Measurements from ENCODE around the gene ZNF839. TPM values are rescaled to one million over a fixed set of nuclear protein-coding genes. Genes with fewer than 3 reads are reported as not detected.

Gene ZNF839
- total RNA-seq, 1 experiment from 2014 or later, result 10.8 TPM

DNA sequence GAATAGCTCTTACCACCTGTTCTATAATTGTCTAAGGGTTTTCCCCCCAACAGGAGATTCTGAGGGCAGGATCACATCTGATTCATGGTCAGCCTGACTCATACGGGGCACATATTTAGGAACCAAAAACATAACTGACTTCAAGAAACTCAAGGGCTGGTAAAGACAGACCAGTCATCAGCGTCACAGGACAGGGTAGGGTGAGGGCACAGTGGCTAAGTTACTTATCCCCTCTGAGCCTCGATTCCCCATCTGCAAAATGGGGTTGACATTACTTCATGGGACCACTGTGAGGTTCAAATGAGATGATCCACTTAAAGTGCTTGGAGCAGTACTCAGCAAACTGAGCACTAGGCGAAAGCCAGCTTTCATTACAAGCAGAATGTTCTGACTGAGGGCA is 42.5 kb downstream of the ZNF839 start:
- no peaks in the 10 kb centered on the region for H3K9me3 ChIP-seq (ENCODE audit: control insufficient read depth, insufficient read depth, low read depth, low read length)
- no peaks in the 10 kb centered on the region for H3K27me3 ChIP-seq (ENCODE audit: control insufficient read depth, insufficient read depth, low read length)
- no peak for TF ChIP-seq POLR2AphosphoS5 (IDR thresholded peaks at IDR 0.05; ENCODE audit: low read depth, low read length)
- TF ChIP-seq, protein P1, sequence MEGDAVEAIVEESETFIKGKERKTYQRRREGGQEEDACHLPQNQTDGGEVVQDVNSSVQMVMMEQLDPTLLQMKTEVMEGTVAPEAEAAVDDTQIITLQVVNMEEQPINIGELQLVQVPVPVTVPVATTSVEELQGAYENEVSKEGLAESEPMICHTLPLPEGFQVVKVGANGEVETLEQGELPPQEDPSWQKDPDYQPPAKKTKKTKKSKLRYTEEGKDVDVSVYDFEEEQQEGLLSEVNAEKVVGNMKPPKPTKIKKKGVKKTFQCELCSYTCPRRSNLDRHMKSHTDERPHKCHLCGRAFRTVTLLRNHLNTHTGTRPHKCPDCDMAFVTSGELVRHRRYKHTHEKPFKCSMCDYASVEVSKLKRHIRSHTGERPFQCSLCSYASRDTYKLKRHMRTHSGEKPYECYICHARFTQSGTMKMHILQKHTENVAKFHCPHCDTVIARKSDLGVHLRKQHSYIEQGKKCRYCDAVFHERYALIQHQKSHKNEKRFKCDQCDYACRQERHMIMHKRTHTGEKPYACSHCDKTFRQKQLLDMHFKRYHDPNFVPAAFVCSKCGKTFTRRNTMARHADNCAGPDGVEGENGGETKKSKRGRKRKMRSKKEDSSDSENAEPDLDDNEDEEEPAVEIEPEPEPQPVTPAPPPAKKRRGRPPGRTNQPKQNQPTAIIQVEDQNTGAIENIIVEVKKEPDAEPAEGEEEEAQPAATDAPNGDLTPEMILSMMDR (IDR thresholded peaks at IDR 0.05), result no peak
- TF ChIP-seq TCF7L2 (IDR thresholded peaks at IDR 0.05; ENCODE audit: low read depth, low read length), result no peak
- no peak for TF ChIP-seq SIN3A (IDR thresholded peaks at IDR 0.05; ENCODE audit: borderline replicate concordance, insufficient read depth, low read depth, low read length)
- TF ChIP-seq, protein P2, sequence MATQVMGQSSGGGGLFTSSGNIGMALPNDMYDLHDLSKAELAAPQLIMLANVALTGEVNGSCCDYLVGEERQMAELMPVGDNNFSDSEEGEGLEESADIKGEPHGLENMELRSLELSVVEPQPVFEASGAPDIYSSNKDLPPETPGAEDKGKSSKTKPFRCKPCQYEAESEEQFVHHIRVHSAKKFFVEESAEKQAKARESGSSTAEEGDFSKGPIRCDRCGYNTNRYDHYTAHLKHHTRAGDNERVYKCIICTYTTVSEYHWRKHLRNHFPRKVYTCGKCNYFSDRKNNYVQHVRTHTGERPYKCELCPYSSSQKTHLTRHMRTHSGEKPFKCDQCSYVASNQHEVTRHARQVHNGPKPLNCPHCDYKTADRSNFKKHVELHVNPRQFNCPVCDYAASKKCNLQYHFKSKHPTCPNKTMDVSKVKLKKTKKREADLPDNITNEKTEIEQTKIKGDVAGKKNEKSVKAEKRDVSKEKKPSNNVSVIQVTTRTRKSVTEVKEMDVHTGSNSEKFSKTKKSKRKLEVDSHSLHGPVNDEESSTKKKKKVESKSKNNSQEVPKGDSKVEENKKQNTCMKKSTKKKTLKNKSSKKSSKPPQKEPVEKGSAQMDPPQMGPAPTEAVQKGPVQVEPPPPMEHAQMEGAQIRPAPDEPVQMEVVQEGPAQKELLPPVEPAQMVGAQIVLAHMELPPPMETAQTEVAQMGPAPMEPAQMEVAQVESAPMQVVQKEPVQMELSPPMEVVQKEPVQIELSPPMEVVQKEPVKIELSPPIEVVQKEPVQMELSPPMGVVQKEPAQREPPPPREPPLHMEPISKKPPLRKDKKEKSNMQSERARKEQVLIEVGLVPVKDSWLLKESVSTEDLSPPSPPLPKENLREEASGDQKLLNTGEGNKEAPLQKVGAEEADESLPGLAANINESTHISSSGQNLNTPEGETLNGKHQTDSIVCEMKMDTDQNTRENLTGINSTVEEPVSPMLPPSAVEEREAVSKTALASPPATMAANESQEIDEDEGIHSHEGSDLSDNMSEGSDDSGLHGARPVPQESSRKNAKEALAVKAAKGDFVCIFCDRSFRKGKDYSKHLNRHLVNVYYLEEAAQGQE (IDR thresholded peaks at IDR 0.05; ENCODE audit: insufficient read depth in 1 of 2, low read depth in 2 of 2, low read length in 1 of 2), result no peak
- intact Hi-C loops (cut with micrococcal nuclease; ENCODE audit: unreplicated experiment), result no loop called here
- ATAC-seq (no peak; the same call in 1 of the 2 replicates), DNase-seq (ENCODE audit: low read depth, low spot score) (no peak)
- in situ Hi-C loops (cut with HindIII; ENCODE audit: low pct_unique_long_range_greater_than_20kb, low sequenced_read_pairs), result no loop called here
- peaks cover 4% of the 10 kb centered on the region; the same call in 1 of the 2 replicates for H3K4me1 ChIP-seq (ENCODE audit: control insufficient read depth, insufficient read depth, low read length)
- peak overlapping the region; percentile 88 to 96 for H3K4me3 ChIP-seq (ENCODE audit: low read depth in 2 of 2, low read length in 2 of 2)
- peaks cover 4% of the 10 kb centered on the region; the same call in 1 of the 2 replicates for H3K36me3 ChIP-seq (ENCODE audit: control insufficient read depth, insufficient read depth, low read length)
- POLR2A ChIA-PET, result no interaction called here
- CTCF ChIA-PET, result interaction anchor here (0.6 to 1.0 kb wide), 2 partner anchors 39 to 154 kb away, joined by 3 read pairs; no protein-coding TSS in a partner anchor
- peak overlapping the region; percentile 92 for H3K27ac ChIP-seq (ENCODE audit: low read length)
- BruUV-seq (replicated peaks), result TSS peak; percentile 91

DNA sequence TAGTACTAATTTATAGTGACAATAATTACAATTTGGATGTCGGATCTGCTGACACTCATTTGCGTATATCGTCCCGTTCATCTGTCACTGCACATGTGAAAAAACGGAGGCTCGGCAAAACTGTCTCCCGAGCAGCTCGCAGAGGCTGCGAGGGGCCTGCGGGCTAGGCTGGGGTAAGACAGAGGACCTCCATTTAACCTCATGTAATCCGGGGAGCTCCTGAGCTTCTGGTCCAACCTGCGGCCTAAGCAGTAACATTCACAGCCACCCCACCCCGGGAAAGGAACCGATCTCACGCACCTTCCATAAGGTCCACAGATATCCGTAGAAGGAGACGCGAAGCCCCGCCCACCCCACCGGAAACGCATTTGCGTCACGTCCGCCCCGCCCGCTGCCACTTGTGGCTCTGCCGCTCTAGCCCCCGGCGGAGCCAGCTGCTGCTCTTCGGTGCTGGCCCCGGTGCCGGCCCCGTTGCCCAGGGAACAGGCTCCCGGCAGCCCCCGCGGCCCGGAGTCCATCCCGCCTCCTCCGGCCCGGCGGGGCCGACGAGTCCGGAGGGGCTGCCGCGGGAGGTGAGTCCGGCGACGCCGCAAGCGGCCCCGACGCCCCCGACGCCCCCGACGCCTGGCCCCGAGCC is 43.1 kb downstream of the ZNF839 start, which contains the start of the genes CINP and TECPR2:
TSS of gene CINP (minus strand) at position 346 of the 637 bp plus-strand sequence. CDS start at position 307, 39 bp downstream.
TSS of gene TECPR2 (plus strand) at position 397 of the 637 bp plus-strand sequence. CDS start 13,781 bp downstream, outside the sequence.
- peak within 1 kb of the TSS; percentile 88 to 96 for H3K4me3 ChIP-seq (ENCODE audit: low read depth in 2 of 2, low read length in 2 of 2)
- TF ChIP-seq POLR2AphosphoS5 (IDR thresholded peaks at IDR 0.05; ENCODE audit: low read depth, low read length) (peak; percentile 75; the same call in 1 of the 2 replicates), TCF7L2 (IDR thresholded peaks at IDR 0.05; ENCODE audit: low read depth, low read length) (no peak), SIN3A (IDR thresholded peaks at IDR 0.05; ENCODE audit: borderline replicate concordance, insufficient read depth, low read depth, low read length) (0 out of 2 replicates have a peak, but pooled peaks have one; percentile 66)
- TF ChIP-seq, protein P2 (IDR thresholded peaks at IDR 0.05; ENCODE audit: insufficient read depth in 1 of 2, low read depth in 2 of 2, low read length in 1 of 2), result 0 out of 4 replicates have a peak, but pooled peaks of 1 of the 2 experiments have one; percentile 33
- TF ChIP-seq, protein P1 (IDR thresholded peaks at IDR 0.05), result no peak
- ATAC-seq, result peak; percentile 98
- POLR2A ChIA-PET, result no interaction called here
- peaks cover 4% of the 10 kb centered on the region; the same call in 1 of the 2 replicates for H3K36me3 ChIP-seq (ENCODE audit: control insufficient read depth, insufficient read depth, low read length)
- H3K27ac ChIP-seq (ENCODE audit: low read length), result peak within 1 kb of the TSS; percentile 92
- in situ Hi-C loops (cut with HindIII; ENCODE audit: low pct_unique_long_range_greater_than_20kb, low sequenced_read_pairs), result no loop called here
- peaks cover 4% of the 10 kb centered on the region; the same call in 1 of the 2 replicates for H3K4me1 ChIP-seq (ENCODE audit: control insufficient read depth, insufficient read depth, low read length)
- H3K9me3 ChIP-seq (ENCODE audit: control insufficient read depth, insufficient read depth, low read depth, low read length), result no peaks in the 10 kb centered on the region
- CTCF ChIA-PET, result interaction anchor here (0.6 to 1.0 kb wide), 2 partner anchors 38 to 153 kb away, joined by 3 read pairs; no protein-coding TSS in a partner anchor
- H3K27me3 ChIP-seq (ENCODE audit: control insufficient read depth, insufficient read depth, low read length), result no peaks in the 10 kb centered on the region
- no TSS peak for BruUV-seq (replicated peaks)
- intact Hi-C loops (cut with micrococcal nuclease; ENCODE audit: unreplicated experiment), result no loop called here
- DNase-seq (ENCODE audit: low read depth, low spot score), result peak; percentile 39

Data from Panc1 (cell line).